Measurements from ENCODE around the gene GNPDA2. TPM values are rescaled to one million over a fixed set of nuclear protein-coding genes. Genes with fewer than 3 reads are reported as not detected.

GNPDA2 gene
- total and polyA plus RNA-seq, 4 donors, result 8.6 to 28.9 (median 12.1) TPM

- DNase-seq (peak in 2 of 3 donors; percentile 52 to 68), ATAC-seq (ENCODE audit: insufficient read depth, low FRiP score) (peak; percentile 47)
- WGBS, 2 donors, result 32% methylated on average over 8 of the region's 8 CpGs
- no peaks in the 10 kb centered on the region for H3K27me3 ChIP-seq (ENCODE audit: control insufficient read depth in 3 of 3, insufficient read depth in 3 of 3, low read length in 2 of 3)
- peaks cover 0 to 3% (median 0%) of the 10 kb centered on the region in 5 donors for H3K4me1 ChIP-seq (ENCODE audit: control insufficient read depth in 5 of 5, insufficient read depth in 5 of 5, low read length in 5 of 5)
- no peak overlapping the region for H3K27ac ChIP-seq (ENCODE audit: low read depth in 1 of 2, low read length in 1 of 2)
- no peak overlapping the region for H3K4me3 ChIP-seq
- H3K36me3 ChIP-seq (ENCODE audit: control insufficient read depth in 4 of 4, insufficient read depth in 4 of 4, low read length in 4 of 4), result no peaks in the 10 kb centered on the region
- H3K9me3 ChIP-seq (ENCODE audit: control insufficient read depth in 4 of 4, insufficient read depth in 3 of 4, low read length in 3 of 4), result no peaks in the 10 kb centered on the region
- H3K9ac ChIP-seq (ENCODE audit: insufficient read depth in 1 of 2, low read length in 2 of 2), result no peak overlapping the region
- no peak for TF ChIP-seq CTCF (IDR thresholded peaks at IDR 0.05; ENCODE audit: control extremely low read depth, extremely low read depth)
Observed at GRCh38 chr4:44760142-44760898, 34.0 kb upstream of the GNPDA2 start.

GRCh38 chr4:44756559-44756958 lies 30.2 kb upstream of the GNPDA2 start:
- Histone ChIP-seq H3K4me3 (no peak overlapping the region), H3K9ac (ENCODE audit: insufficient read depth in 1 of 2, low read length in 2 of 2) (no peak overlapping the region), H3K27ac (ENCODE audit: low read depth in 1 of 2, low read length in 1 of 2) (no peak overlapping the region), H3K4me1 (ENCODE audit: control insufficient read depth in 5 of 5, insufficient read depth in 5 of 5, low read length in 5 of 5) (peaks cover 0 to 3% (median 0%) of the 10 kb centered on the region in 5 donors), H3K36me3 (ENCODE audit: control insufficient read depth in 4 of 4, insufficient read depth in 4 of 4, low read length in 4 of 4) (no peaks in the 10 kb centered on the region), H3K9me3 (ENCODE audit: control insufficient read depth in 4 of 4, insufficient read depth in 3 of 4, low read length in 3 of 4) (no peaks in the 10 kb centered on the region), H3K27me3 (ENCODE audit: control insufficient read depth in 3 of 3, insufficient read depth in 3 of 3, low read length in 2 of 3) (no peaks in the 10 kb centered on the region)
- ATAC-seq (ENCODE audit: insufficient read depth, low FRiP score) (no peak), DNase-seq (no peak)
- no peak for TF ChIP-seq CTCF (IDR thresholded peaks at IDR 0.05; ENCODE audit: control extremely low read depth, extremely low read depth)
- 80 to 87% methylated on average over 2 of the region's 2 CpGs for WGBS, 2 donors

GRCh38 chr4:44740201-44740600 lies 13.8 kb upstream of the GNPDA2 start:
- H3K27me3 ChIP-seq (ENCODE audit: control insufficient read depth in 3 of 3, insufficient read depth in 3 of 3, low read length in 2 of 3), result peaks cover 0 to 6% (median 0%) of the 10 kb centered on the region in 3 donors
- 88% methylated on average over 2 of the region's 2 CpGs for WGBS, 2 donors
- H3K9ac ChIP-seq (ENCODE audit: insufficient read depth in 1 of 2, low read length in 2 of 2), result no peak overlapping the region
- no peak overlapping the region for H3K4me3 ChIP-seq
- H3K36me3 ChIP-seq (ENCODE audit: control insufficient read depth in 4 of 4, insufficient read depth in 4 of 4, low read length in 4 of 4), result no peaks in the 10 kb centered on the region
- no peaks in the 10 kb centered on the region for H3K9me3 ChIP-seq (ENCODE audit: control insufficient read depth in 4 of 4, insufficient read depth in 3 of 4, low read length in 3 of 4)
- TF ChIP-seq CTCF (IDR thresholded peaks at IDR 0.05; ENCODE audit: control extremely low read depth, extremely low read depth), result no peak
- H3K4me1 ChIP-seq (ENCODE audit: control insufficient read depth in 5 of 5, insufficient read depth in 5 of 5, low read length in 5 of 5), result no peaks in the 10 kb centered on the region
- no peak for ATAC-seq (ENCODE audit: insufficient read depth, low FRiP score)
- no peak overlapping the region for H3K27ac ChIP-seq (ENCODE audit: low read depth in 1 of 2, low read length in 1 of 2)
- no peak for DNase-seq
